OCI-LY7 (cell line): ENCODE data around the gene CACNG8. TPM values are rescaled to one million over a fixed set of nuclear protein-coding genes. Genes with fewer than 3 reads are reported as not detected.

Source experiments
- BruUV-seq: library from RNA; stranded (reverse); fragments of 400-500 nt; replicated peaks from 2 replicates; lab custom pipeline; 2021; lab: Mats Ljungman, UMichigan
- CTCF ChIA-PET: fragments of 300-600 bp; sonication (Branson Sonifier 250); formaldehyde crosslinking; loops from one replicate; lab custom pipeline; 2022; ENCODE audit warnings: antibody characterized with exemption; ENCODE audit not compliant: unreplicated experiment; lab: Charles Lee
- POLR2A ChIA-PET: fragments of 300-600 bp; sonication (Branson Sonifier 250); formaldehyde crosslinking; loops from one replicate; lab custom pipeline; 2022; ENCODE audit warnings: antibody characterized with exemption; lab: Charles Lee
- DNase-seq: peaks from one replicate; pipeline ENCODE4 v3.0.0-alpha.2; 2015; ENCODE audit warnings: low spot score
- H2AFZ ChIP-seq: fragments of 200-600 bp; sonication (generic), shearing (Covaris generic); 2 replicates; pipeline ENCODE4 v1.6.1; 2014; ENCODE audit warnings: mild to moderate bottlenecking, antibody characterized with exemption, low read length, moderate library complexity
- H3K27ac ChIP-seq: fragments of 200-600 bp; sonication (generic); 2 replicates; pipeline ENCODE4 v1.5.1; 2014; ENCODE audit warnings: mixed run types, low read depth, mild to moderate bottlenecking, moderate library complexity, low read length, inconsistent platforms; ENCODE audit not compliant: poor library complexity, severe bottlenecking
- H3K36me3 ChIP-seq: fragments of 200-600 bp; sonication (generic); 2 replicates; pipeline ENCODE4 v1.6.1; 2014; ENCODE audit warnings: mild to moderate bottlenecking, antibody characterized with exemption, low read length, moderate library complexity, mixed read lengths; ENCODE audit not compliant: insufficient read depth
- H3K4me1 ChIP-seq: fragments of 200-600 bp; sonication (generic); 2 replicates; pipeline ENCODE4 v1.5.1; 2014; ENCODE audit warnings: mild to moderate bottlenecking, low read length; ENCODE audit not compliant: insufficient read depth, poor library complexity, severe bottlenecking
- H3K4me2 ChIP-seq: fragments of 200-600 bp; sonication (generic); 2 replicates; pipeline ENCODE4 v1.6.1; 2014; ENCODE audit warnings: mild to moderate bottlenecking, low read length
- H3K4me3 ChIP-seq: fragments of 200-600 bp; sonication (generic); 2 replicates; pipeline ENCODE4 v1.5.1; 2014; ENCODE audit warnings: mild to moderate bottlenecking, low read depth, low read length; ENCODE audit not compliant: poor library complexity, severe bottlenecking
- H3K79me2 ChIP-seq: fragments of 200-600 bp; sonication (generic); 2 replicates; pipeline ENCODE4 v1.6.1; 2016; ENCODE audit warnings: low read depth, mild to moderate bottlenecking, low read length, moderate library complexity, mixed read lengths; ENCODE audit not compliant: insufficient read depth
- H3K9me2 ChIP-seq: fragments of 200-600 bp; sonication (generic); 2 replicates; pipeline ENCODE4 v1.6.1; 2016; ENCODE audit warnings: mild to moderate bottlenecking, low read length, mixed read lengths; ENCODE audit not compliant: insufficient read depth
- H3K9me3 ChIP-seq: fragments of 200-600 bp; sonication (generic); 2 replicates; pipeline ENCODE4 v1.6.1; 2014; ENCODE audit warnings: mild to moderate bottlenecking, mixed run types, low read length, mixed read lengths
- H4K20me1 ChIP-seq: fragments of 200-600 bp; sonication (generic); 2 replicates; pipeline ENCODE4 v1.6.1; 2014; ENCODE audit warnings: mild to moderate bottlenecking, antibody characterized with exemption, low read length, moderate library complexity, mixed read lengths; ENCODE audit not compliant: insufficient read depth
- EZH2phosphoT487 ChIP-seq: fragments of 200-600 bp; sonication (generic); IDR thresholded peaks from 2 replicates; pipeline ENCODE4 v1.6.1; 2018; ENCODE audit warnings: low read depth, borderline replicate concordance, mild to moderate bottlenecking, mixed run types, antibody characterized with exemption, low read length, moderate library complexity, mixed read lengths
- intact Hi-C: fragments of 100-400 bp; cut with micrococcal nuclease; formaldehyde crosslinking; loops from one replicate; pipeline ENCODE4 v1.10.0; 2022; ENCODE audit not compliant: unreplicated experiment
- total RNA-seq, 2 experiments: library from RNA; depleted of rRNA in 1 of 2; stranded (reverse); fragments of >200 nt in 1 of 2; shearing (Covaris generic) in 1 of 2; gene quantifications; 2 replicates each; pipeline ENCODE4 v1.2.3, GENCODE V29; 2014 to 2022
- TF ChIP-seq, protein P1 (sequence below): fragments of 200-600 bp; sonication (generic); conservative IDR thresholded peaks from 2 replicates; pipeline ENCODE4 v1.5.1; 2014; ENCODE audit warnings: mild to moderate bottlenecking, antibody characterized with exemption, low read length, moderate library complexity, mixed read lengths

The CACNG8 gene
- total RNA-seq, 2 experiments from 2014 or later: not detected

GRCh38 chr19:54021363-54021762, 58.6 kb downstream of the CACNG8 start:
- intact Hi-C loops: loop anchor here (5.0 kb wide), 1 partner anchor 114 kb away; the partner anchor contains the start of gene CACNG7
- no peaks in the 10 kb centered on the region for H3K36me3 ChIP-seq
- no peaks in the 10 kb centered on the region for H3K9me3 ChIP-seq
- no peak overlapping the region for H3K4me3 ChIP-seq
- no peak overlapping the region for H2AFZ ChIP-seq
- H3K4me2 ChIP-seq: no peak overlapping the region
- no peaks in the 10 kb centered on the region for H4K20me1 ChIP-seq
- DNase-seq: no peak
- CTCF ChIA-PET: no interaction called here
- H3K9me2 ChIP-seq: no peaks in the 10 kb centered on the region
- H3K27ac ChIP-seq: no peak overlapping the region
- POLR2A ChIA-PET: no interaction called here
- peaks cover 4% of the 10 kb centered on the region for H3K4me1 ChIP-seq
- H3K79me2 ChIP-seq: no peaks in the 10 kb centered on the region
- no TSS peak for BruUV-seq
- no peak for TF ChIP-seq EZH2phosphoT487
- TF ChIP-seq, protein P1, sequence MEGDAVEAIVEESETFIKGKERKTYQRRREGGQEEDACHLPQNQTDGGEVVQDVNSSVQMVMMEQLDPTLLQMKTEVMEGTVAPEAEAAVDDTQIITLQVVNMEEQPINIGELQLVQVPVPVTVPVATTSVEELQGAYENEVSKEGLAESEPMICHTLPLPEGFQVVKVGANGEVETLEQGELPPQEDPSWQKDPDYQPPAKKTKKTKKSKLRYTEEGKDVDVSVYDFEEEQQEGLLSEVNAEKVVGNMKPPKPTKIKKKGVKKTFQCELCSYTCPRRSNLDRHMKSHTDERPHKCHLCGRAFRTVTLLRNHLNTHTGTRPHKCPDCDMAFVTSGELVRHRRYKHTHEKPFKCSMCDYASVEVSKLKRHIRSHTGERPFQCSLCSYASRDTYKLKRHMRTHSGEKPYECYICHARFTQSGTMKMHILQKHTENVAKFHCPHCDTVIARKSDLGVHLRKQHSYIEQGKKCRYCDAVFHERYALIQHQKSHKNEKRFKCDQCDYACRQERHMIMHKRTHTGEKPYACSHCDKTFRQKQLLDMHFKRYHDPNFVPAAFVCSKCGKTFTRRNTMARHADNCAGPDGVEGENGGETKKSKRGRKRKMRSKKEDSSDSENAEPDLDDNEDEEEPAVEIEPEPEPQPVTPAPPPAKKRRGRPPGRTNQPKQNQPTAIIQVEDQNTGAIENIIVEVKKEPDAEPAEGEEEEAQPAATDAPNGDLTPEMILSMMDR: no peak

GRCh38 chr19:54021932-54022331, 59.2 kb downstream of the CACNG8 start:
- intact Hi-C loops: loop anchor here (5.0 kb wide), 1 partner anchor 115 kb away; the partner anchor contains the start of gene CACNG7
- Histone ChIP-seq H3K9me3 (no peaks in the 10 kb centered on the region), H3K36me3 (no peaks in the 10 kb centered on the region), H3K4me3 (no peak overlapping the region), H3K4me2 (no peak overlapping the region), H4K20me1 (no peaks in the 10 kb centered on the region), H3K9me2 (no peaks in the 10 kb centered on the region), H3K79me2 (no peaks in the 10 kb centered on the region), H3K4me1 (peaks cover 4% of the 10 kb centered on the region), H3K27ac (no peak overlapping the region), H2AFZ (no peak overlapping the region)
- no peak for DNase-seq
- TF ChIP-seq EZH2phosphoT487: no peak
- TF ChIP-seq, protein P1: no peak
- ChIA-PET CTCF (no interaction called here), POLR2A (no interaction called here)
- BruUV-seq: no TSS peak

- Histone ChIP-seq H3K9me3 (no peaks in the 10 kb centered on the region), H3K27ac (no peak overlapping the region), H3K4me2 (peak overlapping the region; percentile 41; the same call in 1 of the 2 replicates), H3K4me1 (peaks cover 4% of the 10 kb centered on the region), H3K4me3 (no peak overlapping the region), H4K20me1 (no peaks in the 10 kb centered on the region), H3K79me2 (no peaks in the 10 kb centered on the region), H2AFZ (peak overlapping the region; percentile 50; the same call in 1 of the 2 replicates), H3K9me2 (no peaks in the 10 kb centered on the region), H3K36me3 (no peaks in the 10 kb centered on the region)
- BruUV-seq: no TSS peak
- TF ChIP-seq EZH2phosphoT487: no peak
- TF ChIP-seq, protein P1: no peak
- DNase-seq: no peak
- POLR2A ChIA-PET: no interaction called here
- intact Hi-C loops: loop anchor here (5.0 kb wide), 1 partner anchor 116 kb away; the partner anchor contains the start of gene CACNG7
- CTCF ChIA-PET: interaction anchor here (0.6 kb wide), 1 partner anchor 862 kb away, joined by 3 read pairs; no protein-coding TSS in a partner anchor
These were observed 60.5 kb downstream of the CACNG8 start for GRCh38 chr19:54023191-54023590.
